Kidney glomerular epithelial cell (primary cell): Measurements from ENCODE around the gene PACS1.
"Not testable (repeated sequence)": the region's sequence is repeated elsewhere in the genome, so short reads cannot be mapped to it uniquely, and the experiment has no call there.

Experiments
- DNase-seq: peaks from one replicate; lab custom pipeline; 2025; lab: John Stamatoyannopoulos, UW

The PACS1 gene

DNA sequence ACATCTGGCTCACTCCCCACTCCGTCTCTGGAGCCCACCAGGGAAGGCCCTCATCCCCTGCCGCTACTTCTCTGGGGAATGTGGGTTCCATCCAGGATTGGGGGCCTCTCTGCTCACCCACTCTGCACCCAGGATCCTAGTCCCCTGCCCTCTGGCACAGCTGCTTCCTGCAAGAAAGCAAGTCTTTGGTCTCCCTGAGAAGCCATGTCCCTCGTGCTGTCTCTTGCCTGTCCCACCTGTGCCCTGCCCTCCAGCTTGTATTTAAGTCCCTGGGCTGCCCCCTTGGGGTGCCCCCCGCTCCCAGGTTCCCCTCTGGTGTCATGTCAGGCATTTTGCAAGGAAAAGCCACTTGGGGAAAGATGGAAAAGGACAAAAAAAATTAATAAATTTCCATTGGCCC lies 207.0 kb downstream of the PACS1 start:
- not testable (repeated sequence) for DNase-seq

DNA sequence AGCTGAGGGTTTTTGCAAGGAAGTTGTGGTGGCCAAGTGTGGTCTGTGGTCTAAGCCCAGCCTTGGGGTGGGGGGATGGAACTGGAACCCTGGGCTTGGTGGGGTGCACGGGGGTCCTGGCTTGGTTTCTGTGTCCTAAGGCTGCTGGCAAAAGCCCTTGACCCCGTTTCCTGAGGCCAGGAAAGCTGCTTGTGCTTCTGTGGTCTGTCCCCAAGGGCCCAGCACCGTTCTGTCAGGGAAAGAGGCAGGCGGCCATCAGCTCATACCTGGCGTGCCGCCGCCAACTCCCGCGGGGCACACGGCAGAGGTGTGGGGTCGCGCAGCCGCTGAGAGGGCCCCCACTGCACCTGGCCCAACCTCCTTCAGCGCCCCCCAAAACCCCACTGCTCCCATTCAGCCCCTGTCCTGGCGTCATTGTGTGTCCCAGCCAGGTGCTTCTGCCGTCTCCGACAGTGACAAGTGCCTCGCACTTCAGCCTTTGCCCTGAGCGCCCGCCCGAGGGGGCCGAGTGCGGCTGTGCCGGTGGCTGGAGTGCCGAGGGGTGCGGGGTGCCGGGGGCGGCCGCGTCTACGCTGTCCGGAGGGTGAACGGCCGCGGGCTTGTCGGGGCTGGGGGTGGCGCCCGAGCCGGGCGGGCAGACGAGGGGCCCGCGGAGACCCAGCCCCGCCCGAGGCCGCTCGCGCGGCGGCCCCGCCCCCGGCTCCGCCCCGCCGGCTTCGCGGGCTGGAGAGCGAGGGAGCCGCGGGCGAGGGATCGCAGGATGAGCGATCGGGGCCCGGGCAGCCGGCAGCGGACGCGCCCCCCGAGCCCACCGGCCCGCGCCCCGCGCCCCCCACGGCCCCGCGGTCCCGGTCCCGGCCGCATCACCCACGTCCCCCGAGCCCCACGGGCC lies 207.6 kb downstream of the PACS1 start, which contains the start of gene CNIH2:
Gene CNIH2 (plus strand): TSS at position 705 of the 892 bp plus-strand sequence. CDS start 282 bp downstream, outside the sequence.
- no peak for DNase-seq

DNA sequence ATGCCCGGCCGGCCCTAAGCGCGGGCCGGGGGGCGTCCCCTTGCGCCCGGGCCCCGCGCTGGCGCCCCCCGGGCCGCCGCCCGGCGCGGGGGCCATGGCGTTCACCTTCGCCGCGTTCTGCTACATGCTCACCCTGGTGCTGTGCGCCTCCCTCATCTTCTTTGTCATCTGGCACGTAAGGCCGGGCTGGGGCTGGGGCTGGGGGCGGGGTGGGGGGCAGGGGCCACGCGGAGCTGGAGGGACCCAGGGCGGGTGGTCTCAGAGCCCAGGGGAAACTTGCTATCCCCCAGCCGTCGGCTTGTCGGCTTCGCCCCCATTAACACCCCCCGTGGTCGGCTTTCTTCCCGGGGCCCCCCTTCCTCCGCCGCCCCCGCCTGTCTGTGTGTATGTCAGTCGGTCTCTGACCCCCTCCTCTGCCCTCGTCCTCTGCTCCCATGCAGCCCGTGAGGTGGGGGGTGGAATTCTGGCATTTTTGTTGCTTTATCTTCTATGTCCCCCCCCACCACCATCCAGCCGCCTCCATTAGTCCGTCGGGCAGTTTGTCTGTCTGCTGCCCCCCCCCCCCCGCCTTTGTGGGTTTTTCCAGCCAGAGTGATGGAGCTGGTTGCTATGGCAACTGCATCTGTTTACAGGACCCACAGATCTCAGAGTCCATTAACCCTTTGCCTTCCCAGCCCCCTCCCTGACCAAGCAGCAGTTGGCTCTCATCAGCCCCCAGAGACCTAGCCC lies 208.5 kb downstream of the PACS1 start:
- DNase-seq, result no peak

DNA sequence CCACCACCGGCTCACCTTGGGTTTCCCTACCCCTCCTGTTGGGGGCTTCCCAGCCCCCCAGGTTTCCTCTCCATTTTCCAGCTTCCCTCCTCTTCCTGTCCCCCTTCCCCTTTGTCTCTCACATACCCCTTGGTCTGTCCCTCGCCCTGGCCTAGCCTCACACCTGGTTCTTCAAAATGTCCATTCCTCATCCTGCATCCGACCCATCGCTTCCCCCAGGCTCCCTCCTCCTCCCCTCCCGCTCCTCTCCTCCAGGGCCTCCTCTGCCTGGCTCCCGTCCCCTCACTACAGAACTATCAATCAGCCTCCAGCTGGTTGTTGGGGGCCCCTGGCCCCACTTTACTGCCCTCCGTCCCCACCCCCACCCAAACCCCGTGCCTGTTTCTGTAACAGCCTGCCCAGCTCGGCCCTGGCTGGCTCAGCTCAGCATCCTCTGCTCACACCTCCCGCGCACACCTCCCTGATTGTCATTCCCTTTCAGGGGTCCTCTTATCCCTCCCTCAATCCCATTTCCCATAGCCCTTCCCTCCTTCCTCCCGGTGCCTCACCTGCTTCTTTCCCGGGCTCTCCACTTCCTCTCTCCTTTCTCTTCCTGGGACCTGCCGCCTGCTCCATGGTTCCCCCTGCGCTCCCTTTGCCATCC lies 209.1 kb downstream of the PACS1 start:
- DNase-seq, result no peak

DNA sequence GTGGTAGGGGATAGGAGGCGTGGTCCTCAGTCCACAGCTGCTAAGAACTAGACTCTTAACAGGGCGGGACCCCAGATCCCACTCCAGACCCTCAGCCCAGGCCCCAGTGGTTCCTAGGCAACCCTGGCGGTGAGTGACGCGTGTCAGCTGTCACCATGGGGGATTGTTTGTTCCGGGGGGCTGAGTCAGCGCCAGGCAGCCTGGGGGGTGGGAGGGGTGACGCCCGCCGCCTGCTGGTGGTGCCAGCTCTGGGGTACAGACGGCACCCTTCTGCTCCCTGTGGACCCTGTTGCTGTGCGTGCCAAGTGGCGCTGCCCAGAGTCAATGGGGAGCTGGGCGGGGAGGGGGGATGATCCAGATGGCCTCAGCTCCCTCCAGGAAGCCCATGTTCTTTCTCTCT lies 210.4 kb downstream of the PACS1 start:
- DNase-seq, result no peak

DNA sequence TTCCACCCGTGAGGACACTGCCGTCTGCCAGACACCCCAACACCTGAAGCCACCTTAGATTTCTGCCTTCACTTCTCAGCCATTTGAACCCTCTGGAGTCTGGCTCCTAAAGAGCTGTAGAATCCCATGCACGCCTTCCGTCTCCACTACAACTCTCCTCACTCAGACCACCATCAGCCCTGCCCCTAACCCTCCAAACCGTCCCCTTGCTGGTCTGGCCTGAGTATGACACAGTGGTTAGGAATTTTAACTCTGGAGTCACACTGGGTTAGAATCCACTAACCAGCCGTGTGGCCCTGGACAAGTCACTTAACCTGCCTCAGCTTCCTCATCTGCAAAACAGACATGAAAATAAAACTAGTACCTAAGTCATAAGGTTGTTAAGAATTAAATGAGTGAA lies 210.9 kb downstream of the PACS1 start:
- DNase-seq, result no peak

DNA sequence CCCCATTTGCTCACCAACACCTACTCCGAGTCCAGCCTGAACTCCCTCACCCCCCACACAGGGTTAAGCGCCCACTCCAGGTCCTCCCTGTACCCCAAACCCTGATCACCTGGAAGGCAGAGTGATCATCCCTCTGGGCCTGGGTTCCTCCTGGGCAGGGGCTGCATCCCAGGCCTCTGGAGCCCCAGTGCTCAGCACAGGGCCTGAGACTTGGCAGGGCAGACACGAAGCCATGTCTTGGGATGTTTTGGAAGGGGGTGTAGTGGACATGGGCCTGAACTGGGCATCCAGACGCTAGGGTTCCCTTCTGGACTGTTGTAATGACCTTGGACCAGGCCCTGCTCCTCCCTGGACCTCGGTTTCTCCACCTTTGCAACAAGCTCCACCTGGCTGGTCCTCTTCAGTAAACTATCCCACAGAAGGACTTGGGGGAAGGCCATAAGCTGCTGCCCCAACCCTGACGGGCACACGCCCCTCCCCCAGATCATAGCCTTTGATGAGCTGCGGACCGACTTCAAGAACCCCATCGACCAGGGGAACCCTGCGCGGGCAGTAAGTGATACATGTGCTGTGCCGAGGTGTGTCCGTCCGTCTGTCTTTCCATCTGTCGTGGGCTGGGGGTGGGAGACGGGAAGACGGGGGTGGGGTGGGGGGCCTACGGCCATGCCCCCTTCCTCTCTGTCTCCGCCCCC lies 211.8 kb downstream of the PACS1 start:
- DNase-seq, result no peak

DNA sequence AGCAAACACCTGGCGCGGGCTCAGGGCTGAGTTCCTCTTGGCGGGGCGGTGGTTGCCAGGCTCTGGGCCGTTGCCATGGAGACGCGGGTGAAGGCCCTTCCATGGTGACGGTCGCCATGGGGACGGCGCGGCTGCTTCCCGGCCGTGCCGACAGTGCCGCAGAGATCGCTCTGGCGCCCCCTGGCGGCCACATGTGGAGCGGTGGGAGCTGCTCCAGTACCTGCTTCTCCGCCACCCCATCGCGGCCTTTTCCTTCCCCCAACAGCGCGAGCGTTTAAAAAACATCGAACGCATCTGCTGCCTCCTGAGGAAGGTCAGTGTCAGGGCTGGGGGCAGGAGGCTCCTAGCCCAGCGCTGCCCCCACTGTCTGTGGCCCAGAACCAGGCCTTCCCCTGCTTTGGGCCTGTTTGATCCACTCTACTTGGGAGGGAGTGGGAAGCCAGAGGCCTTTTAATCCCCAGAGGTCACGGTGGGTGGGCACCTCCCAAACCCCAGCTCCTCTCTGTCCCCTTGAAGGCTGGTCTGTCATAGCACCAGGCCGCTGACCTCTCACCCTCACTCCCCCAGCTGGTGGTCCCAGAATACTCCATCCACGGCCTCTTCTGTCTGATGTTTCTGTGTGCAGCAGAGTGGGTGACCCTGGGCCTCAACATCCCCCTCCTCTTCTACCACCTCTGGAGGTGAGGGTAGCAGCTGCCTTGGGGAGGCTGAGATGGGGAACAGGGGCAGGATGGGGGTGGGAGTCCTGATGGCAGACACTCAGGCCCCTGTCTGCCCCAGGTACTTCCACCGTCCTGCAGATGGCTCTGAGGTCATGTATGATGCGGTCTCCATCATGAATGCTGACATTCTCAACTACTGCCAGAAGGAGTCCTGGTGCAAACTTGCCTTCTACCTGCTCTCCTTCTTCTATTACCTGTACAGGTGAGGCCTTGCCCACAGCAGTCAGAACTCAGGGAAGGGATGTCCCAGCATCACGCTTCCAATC lies 212.7 kb downstream of the PACS1 start:
- peak; percentile 93 for DNase-seq

DNA sequence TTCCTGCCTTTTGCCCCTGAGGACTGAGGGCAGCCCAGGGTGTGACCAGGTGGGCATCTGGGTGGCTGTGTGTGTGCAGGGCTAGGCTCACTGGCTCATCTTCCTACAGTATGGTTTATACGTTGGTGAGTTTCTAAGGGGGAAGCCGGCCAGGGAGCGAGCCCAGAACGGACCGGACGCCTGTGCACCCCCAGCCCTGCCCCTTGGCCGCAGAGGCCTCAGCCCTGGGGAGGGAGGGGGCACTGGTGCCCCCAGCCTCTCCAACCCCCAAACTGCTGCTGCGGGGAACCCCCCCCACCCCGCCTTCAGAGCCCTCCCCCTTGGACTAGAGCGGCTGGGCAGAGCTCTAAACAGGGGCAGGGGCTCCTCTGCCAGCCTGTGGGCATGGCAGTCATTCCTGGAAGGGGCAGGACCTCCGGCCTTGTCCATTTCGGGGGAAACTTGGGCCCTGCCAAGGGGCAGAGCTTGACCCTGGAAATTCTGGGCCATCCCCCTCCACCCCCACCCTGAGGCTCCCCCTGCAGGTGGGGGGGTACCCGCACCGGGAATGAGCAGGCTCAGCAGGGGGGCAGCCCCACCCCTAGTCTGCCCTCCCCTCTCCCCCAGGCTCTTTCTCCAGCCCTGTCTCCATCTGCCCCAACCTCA lies 213.5 kb downstream of the PACS1 start:
- DNase-seq, result no peak

DNA sequence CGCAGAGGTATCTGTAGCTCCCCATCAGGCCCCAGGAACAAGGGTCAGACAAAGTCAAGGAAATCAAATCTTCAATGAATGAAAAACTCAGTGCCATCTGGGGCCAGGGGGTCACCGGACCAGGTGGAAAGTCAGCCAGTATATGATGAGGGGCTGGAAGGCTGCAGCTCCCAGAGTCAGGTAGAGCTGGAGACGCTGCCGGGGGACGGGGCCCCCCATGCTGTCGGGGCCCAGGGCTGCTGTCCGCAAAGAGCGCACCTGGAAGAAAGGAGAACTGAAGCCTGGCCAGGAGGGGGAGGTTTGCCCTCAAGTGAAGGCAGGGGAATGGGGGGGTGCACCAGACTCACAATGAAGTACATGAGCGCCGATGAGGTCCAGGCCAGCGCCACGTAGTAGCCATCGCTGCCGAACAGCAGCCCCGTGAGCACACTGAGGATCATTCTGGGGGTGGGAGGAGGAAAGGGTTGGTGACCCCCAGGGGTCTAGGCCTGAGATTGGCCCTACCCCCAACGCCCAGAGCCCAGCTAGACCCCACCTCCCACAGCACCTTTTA lies 214.5 kb downstream of the PACS1 start:
- no peak for DNase-seq

DNA sequence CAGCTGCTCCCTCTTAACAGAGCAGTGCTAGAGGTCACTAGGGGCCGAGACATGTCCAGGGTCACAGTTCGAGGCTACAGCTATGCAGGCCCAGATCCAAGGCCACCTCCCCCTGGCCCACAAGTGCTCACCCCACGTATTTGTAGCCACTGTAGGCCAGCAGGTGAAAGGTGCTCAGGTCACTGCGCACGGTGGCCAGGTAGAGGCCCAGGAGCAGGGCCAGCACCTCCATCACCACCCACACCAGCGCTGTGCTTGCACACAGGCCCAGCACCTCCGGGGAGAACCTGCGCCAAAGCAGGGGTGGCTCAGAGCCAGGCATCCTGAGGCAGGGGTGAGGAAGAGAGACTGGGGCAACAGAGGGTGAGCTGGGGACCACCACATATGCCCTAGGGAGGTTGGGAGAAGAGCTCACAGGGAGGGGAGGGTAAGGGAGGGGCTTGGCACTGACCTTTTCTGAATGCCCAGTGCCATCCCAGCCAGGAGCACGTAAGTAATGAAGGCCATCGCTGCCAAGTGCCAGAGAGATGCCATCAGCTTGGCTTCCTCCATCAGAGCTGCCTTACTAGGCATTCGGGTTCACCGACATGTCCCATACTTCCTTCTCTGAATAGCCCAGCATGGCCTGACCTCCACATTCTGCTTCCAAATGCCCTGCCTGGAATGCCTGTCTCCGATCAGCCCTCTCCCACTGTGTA lies 215.3 kb downstream of the PACS1 start:
- no peak for DNase-seq

DNA sequence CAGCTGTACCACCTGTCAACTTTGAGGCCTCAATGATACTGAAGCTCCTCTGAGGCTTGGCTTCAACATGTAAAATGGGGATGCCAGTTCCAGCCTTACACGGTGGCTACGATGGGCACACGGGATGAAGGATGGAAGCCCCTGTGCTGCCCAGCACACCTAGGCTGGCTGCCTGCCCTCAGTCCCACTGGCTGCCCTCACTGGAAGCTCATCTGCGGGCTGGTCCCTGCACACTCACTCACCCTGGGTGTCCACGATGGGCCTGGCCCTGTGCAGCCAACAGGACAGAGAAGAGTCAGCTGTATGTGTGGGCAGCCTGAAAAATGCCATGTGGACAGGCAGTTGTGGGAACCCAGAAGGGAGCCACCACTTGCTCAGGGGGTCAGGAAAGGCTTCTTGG lies 216.6 kb downstream of the PACS1 start:
- DNase-seq, result no peak

DNA sequence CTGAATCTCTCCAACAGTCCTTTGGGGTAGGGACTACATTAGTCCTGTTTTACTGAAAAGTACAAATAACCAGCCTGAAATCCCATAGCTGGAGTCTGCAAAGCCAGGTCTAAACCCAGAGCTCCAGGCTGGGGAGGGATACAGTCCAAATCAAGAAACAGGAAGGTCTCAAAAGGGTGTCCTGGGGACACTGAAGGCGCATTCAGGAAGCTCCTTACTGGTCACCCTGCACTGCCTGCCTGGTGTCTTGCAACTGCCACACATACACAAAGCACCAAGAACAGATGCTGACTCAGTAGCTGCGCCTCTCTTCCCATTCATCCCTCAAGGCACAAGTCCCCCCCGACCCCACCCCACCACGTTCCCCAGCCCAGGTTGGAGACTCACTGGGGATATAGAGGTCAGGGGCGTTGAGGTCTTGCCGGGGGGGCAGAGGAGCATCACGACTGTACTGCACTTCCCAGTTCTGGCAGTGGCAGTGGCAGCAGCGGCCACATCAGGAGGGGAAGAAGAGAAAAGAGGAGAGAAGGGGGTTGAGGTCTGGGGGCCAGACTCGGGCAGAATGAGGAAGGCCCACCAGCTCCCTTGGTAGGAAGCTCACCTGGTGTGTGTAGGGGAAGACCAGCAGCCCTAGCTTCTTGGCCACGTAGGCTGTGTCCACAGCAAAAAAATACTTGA lies 217.3 kb downstream of the PACS1 start:
- DNase-seq, result no peak

DNA sequence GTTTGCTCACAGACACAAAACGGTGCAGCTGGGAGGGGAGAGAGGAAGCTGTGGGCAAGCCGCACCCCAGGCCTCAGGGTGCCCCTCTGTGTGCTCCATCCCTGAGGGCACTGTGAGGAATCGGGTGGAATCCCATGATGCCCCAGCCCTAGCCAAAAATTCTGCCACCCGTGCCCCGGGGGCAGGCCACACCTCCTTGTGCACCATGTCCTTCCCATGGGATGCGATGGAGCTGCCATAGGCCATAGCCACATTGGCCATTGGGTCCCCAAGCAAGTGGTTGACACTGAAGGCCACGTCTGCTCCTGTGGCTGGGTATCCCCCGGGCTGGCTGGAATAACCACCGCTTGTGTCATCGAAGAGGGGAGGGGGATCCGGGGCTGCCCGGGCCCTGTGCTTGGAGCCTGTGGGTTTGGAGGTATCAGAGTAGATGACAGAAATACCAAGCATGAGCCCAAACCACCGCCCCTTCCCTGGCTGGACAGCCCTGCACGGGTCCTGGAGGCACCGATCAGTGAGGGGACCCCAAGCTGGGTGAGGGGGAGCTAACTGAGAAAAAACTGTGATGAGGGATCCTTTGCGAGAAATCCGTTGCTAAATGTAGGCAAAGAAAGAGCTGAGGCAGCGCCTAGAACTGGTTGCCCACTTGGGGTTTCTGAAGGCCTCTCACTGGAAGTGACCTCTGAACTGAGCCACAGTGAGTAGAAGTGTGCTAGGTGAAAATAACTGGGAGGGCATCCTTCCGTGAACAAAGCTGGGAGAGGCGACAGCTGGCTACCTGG lies 218.0 kb downstream of the PACS1 start:
- peak; percentile 22 for DNase-seq

DNA sequence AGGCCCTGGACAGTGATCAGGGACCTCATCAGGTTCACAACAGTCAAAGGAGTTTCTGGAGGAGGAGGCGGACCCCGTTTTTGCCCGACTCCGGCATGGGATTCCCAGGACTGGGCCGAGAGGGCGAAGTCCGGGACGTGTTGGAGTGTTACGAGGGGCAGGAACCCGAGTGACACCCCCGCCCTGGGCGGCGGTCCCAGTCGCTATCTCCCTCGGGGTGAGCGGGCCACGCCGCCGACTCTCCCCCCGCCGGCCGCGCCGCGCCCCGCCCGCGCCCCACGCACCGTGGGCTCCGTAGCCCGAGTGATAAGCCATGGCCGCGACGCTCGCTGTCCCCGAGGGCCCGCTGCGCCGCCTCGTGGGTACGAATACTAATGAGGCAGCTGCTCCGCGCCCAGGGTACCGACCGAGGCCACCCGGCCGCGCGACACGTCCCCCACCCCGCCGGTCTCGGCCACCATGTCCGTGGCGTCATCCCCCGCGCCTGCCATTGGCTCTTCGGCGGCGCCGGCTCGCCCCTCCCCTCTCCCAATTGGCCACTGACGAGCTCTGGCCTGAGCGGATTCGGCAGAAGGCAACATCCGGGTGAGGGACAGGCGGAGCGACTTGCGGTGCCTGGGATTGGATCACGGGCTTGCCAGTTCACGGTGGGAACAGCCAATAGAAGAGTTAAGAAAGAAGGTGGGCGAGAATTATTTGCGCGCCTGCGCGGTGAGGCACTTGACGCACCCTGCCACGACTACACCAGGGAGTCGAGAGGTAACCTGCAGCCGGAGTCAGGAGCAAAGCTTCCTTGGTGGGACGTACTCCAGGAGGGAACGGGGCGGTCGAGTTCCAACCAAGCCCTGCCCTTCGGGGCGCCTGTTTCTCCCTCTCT lies 218.8 kb downstream of the PACS1 start, which contains the start of gene YIF1A:
Gene YIF1A (minus strand): TSS at position 473 of the 877 bp plus-strand sequence. CDS start 158 bp downstream, at position 315.
- peak; percentile 97 for DNase-seq

DNA sequence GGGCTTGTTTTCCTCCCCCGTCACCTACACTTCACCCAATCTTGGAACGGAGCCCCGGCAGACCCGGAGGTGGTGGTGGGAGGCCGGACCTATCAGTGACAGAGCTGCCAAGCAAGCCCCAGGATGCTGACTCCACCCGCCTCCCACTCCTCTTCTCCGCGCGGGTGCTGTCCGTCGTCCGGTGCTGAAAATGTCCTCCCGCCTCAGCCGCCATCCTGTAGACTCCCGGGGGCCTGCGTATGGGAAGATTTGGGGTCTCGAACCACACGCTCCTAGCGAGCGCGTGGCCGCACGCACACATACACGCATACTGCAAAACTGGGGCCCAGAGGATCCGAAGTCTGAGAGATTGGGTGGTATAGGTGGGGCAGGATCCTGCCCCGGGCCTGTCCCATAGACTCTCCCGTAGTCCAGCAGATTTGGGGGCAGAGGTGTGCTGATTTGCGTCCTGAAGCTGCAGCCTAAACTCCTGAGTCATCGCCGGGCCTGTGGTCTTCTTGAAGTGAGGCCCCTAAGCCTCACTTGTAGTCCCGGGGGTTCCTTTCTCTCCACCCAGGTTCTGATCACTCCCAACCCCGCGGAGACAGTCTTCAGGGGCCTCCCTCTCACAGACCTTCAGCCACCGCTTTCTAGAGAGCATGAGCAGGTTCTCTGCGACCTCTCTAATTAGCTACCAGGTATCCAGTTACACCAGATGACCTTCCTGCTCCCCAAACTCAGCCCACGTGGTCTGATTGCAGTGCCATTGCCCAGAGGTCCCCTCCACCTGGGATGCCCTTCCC lies 219.7 kb downstream of the PACS1 start:
- peak; percentile 92 for DNase-seq
